VCaP (cell line): ENCODE measurements around the gene ZNF575.
"Not testable (repeated sequence)": the region's sequence is repeated elsewhere in the genome, so short reads cannot be mapped to it uniquely, and the experiment has no call there.

Experiments used
- H3K27ac ChIP-seq: fragments of 450-650 bp; 2 replicates; pipeline ENCODE4 v1.5.1; 2017
- TF ChIP-seq, protein P1 (sequence below): fragments of 450-650 bp; conservative IDR thresholded peaks from 2 replicates; pipeline ENCODE4 v1.5.1; 2017; ENCODE audit warnings: mild to moderate bottlenecking, moderate library complexity

The ZNF575 gene

DNA sequence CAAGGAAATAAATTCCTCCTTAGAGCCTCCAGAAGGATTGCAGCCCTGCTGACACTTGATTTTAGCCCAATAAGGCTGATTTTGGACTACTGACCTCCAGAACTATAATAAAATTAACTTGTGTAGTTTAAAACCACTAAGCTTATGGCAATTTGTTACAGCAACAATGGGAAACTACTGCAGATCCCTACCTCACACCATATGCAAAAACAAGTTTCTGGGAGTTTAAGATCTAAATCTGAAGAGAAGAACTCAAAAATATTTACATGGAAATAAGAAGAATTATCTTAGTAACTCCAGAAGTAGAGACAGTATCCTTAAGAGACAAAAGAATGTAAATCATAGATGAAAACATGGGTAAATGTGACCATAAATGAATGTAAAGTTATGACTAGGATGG, 5.9 kb downstream of the ZNF575 start:
- TF ChIP-seq, protein P1, sequence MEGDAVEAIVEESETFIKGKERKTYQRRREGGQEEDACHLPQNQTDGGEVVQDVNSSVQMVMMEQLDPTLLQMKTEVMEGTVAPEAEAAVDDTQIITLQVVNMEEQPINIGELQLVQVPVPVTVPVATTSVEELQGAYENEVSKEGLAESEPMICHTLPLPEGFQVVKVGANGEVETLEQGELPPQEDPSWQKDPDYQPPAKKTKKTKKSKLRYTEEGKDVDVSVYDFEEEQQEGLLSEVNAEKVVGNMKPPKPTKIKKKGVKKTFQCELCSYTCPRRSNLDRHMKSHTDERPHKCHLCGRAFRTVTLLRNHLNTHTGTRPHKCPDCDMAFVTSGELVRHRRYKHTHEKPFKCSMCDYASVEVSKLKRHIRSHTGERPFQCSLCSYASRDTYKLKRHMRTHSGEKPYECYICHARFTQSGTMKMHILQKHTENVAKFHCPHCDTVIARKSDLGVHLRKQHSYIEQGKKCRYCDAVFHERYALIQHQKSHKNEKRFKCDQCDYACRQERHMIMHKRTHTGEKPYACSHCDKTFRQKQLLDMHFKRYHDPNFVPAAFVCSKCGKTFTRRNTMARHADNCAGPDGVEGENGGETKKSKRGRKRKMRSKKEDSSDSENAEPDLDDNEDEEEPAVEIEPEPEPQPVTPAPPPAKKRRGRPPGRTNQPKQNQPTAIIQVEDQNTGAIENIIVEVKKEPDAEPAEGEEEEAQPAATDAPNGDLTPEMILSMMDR = no peak

DNA sequence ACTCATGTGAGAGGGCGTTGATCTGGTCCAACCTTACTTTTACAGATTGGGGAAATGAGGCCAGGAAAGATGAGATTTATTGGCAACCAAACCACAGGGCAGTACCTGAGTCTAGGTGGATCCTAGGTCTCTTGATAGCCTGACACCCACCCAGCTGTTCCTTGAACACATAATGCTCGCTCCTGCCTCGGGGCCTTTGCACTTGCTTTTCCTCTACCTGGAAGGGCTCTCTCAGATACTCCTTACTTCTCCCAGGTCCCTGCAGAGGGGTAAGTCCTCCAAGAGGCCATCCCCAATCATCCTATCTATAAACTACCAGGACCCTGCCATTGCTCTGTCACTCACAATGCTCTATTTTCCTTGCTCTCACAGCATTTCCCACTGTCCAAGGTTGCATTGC, 7.4 kb downstream of the ZNF575 start:
- TF ChIP-seq, protein P1 = no peak
- H3K27ac ChIP-seq = no peak overlapping the region

More for the DNA sequence above, 5.9 kb downstream of the ZNF575 start:
- no peak overlapping the region for H3K27ac ChIP-seq

- no peak overlapping the region for H3K27ac ChIP-seq
- TF ChIP-seq, protein P1 = no peak
Observed at GRCh38 chr19:43541920-43542650, 9.1 kb downstream of the ZNF575 start.

GRCh38 chr19:43544077-43544476, 11.1 kb downstream of the ZNF575 start:
- TF ChIP-seq, protein P1 = no peak
- H3K27ac ChIP-seq = no peak overlapping the region

- TF ChIP-seq, protein P1 = no peak
- no peak overlapping the region for H3K27ac ChIP-seq
Observed at GRCh38 chr19:43545276-43545675, 12.3 kb downstream of the ZNF575 start.

GRCh38 chr19:43545981-43546380, 13.0 kb downstream of the ZNF575 start:
- TF ChIP-seq, protein P1 = no peak
- no peak overlapping the region for H3K27ac ChIP-seq

DNA sequence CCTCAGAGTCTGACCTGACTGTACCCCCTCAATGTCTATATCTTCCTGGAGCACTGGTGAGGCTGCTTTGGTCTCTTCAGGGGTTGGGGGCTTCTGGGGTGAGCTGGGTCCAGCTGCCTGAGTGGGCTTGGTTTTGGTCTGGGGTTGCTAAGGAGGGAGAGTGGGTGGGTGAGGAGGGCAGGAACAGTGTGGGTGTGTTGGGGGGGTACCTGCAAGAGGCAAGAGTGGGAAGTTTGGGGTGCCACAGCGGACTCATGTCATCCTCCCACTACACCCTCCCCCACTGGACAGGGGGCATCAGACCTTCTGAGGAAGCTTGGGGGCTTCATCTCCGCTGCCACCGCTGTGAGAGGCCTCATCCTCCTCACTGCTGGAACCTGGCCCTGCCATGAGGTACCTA, 13.6 kb downstream of the ZNF575 start:
- no peak overlapping the region for H3K27ac ChIP-seq
- TF ChIP-seq, protein P1 = no peak

GRCh38 chr19:43547926-43548325, 14.9 kb downstream of the ZNF575 start:
- H3K27ac ChIP-seq = not testable (repeated sequence)
